HCT116 (cell line): ENCODE data around the gene RAD51AP1. TPM values are rescaled to one million over a fixed set of nuclear protein-coding genes. Genes with fewer than 3 reads are reported as not detected.

ENCODE experiments used
- ATAC-seq: fragments of 200-7000 bp; cut with Tn5 transposase; 2 replicates; pipeline ENCODE4 v1.9.1; 2020; ENCODE audit warnings: mild to moderate bottlenecking, moderate library complexity
- BruUV-seq: library from RNA; stranded (reverse); fragments of 400-500 nt; replicated peaks from 2 replicates; lab custom pipeline; 2021; lab: Mats Ljungman, UMichigan
- CTCF ChIA-PET: fragments of 300-600 bp; sonication (Branson Sonifier 250); formaldehyde crosslinking; loops from one replicate; lab custom pipeline; 2021; ENCODE audit warnings: antibody characterized with exemption; lab: Charles Lee
- POLR2A ChIA-PET: fragments of 300-600, 350-600 bp; sonication (Branson Sonifier 250); formaldehyde crosslinking; loops from one replicate; lab custom pipeline; 2021; ENCODE audit warnings: antibody characterized with exemption; lab: Charles Lee
- RAD21 ChIA-PET, 2 experiments: fragments of 300-600 bp; sonication (Branson Sonifier 250); formaldehyde crosslinking; loops; one replicate each; lab custom pipeline; 2023; ENCODE audit warnings: low total read pairs in 2 of 2; ENCODE audit not compliant: uncharacterized antibody in 2 of 2, unreplicated experiment in 2 of 2, low non-redundant PET in 1 of 2; lab: Charles Lee
- DNase-seq: peaks from one replicate; pipeline ENCODE4 v3.0.0-alpha.2; 2010; ENCODE audit warnings: low read depth, low spot score
- H2AFZ ChIP-seq: fragments of 200-600 bp; shearing (Covaris generic), sonication (generic); 2 replicates; pipeline ENCODE4 v1.6.1; 2017; ENCODE audit warnings: low read depth, mixed run types, mixed read lengths, antibody characterized with exemption, low read length; ENCODE audit not compliant: poor library complexity, severe bottlenecking
- H3K27ac ChIP-seq: 2 replicates; pipeline ENCODE4 v1.5.1; 2012; ENCODE audit warnings: low read depth, low read length
- H3K27me3 ChIP-seq: fragments of 200-600 bp; sonication (generic); 2 replicates; pipeline ENCODE4 v1.6.1; 2016; ENCODE audit warnings: mixed run types, low read length, mixed read lengths; ENCODE audit not compliant: insufficient read depth
- H3K36me3 ChIP-seq, 2 experiments: fragments of 200-500 bp in 1 of 2; fragments of 200-600 bp in 1 of 2; sonication (Bioruptor generic) in 1 of 2; sonication (generic) in 1 of 2; 2 replicates each; pipeline versions ENCODE4 v1.5.1 to v1.6.1; 2014 to 2016; ENCODE audit warnings: low read length in 2 of 2, inconsistent platforms in 1 of 2, mixed read lengths in 1 of 2, mixed run types in 1 of 2; ENCODE audit not compliant: insufficient read depth in 2 of 2, control insufficient read depth in 1 of 2
- H3K4me1 ChIP-seq, 2 experiments: fragments of 200-600 bp in 1 of 2; sonication (generic) in 1 of 2; 2 replicates each; pipeline versions ENCODE4 v1.5.1 to v1.6.1; 2012 to 2017; ENCODE audit warnings: low read length in 2 of 2, inconsistent platforms in 1 of 2, mild to moderate bottlenecking in 1 of 2, mixed read lengths in 1 of 2, mixed run types in 1 of 2, moderate library complexity in 1 of 2; ENCODE audit not compliant: insufficient read depth in 2 of 2, control insufficient read depth in 1 of 2
- H3K4me2 ChIP-seq: fragments of 200-600 bp; sonication (generic); 2 replicates; pipeline ENCODE4 v1.6.1; 2017; ENCODE audit warnings: mixed run types, low read length, mixed read lengths
- H3K4me3 ChIP-seq, 2 experiments: fragments of 200-600 bp in 1 of 2; sonication (generic) in 1 of 2; replicated peaks in 1 of 2; 2 replicates each; pipeline ENCODE4 v1.5.1; 2011 to 2016; ENCODE audit warnings: low read length in 2 of 2, control low read depth in 1 of 2, low read depth in 1 of 2, mild to moderate bottlenecking in 1 of 2, mixed read lengths in 1 of 2, mixed run types in 1 of 2
- H3K79me2 ChIP-seq: fragments of 200-600 bp; sonication (generic); 2 replicates; pipeline ENCODE4 v1.6.1; 2017; ENCODE audit warnings: mild to moderate bottlenecking, mixed run types, low read length, moderate library complexity, mixed read lengths; ENCODE audit not compliant: insufficient read depth
- H3K9ac ChIP-seq: fragments of 200-600 bp; sonication (generic); 2 replicates; pipeline ENCODE4 v1.6.1; 2016; ENCODE audit warnings: low read length, mixed read lengths
- H3K9me2 ChIP-seq: fragments of 200-600 bp; sonication (generic), shearing (Covaris generic); 2 replicates; pipeline ENCODE4 v1.6.1; 2017; ENCODE audit warnings: mixed run types, mild to moderate bottlenecking, moderate library complexity; ENCODE audit not compliant: insufficient read depth
- H3K9me3 ChIP-seq, 2 experiments: fragments of 200-500 bp in 1 of 2; fragments of 200-600 bp in 1 of 2; sonication (Bioruptor generic) in 1 of 2; sonication (generic) in 1 of 2; 2 replicates each; pipeline ENCODE4 v1.6.1; 2014 to 2017; ENCODE audit warnings: low read length in 2 of 2, mixed read lengths in 2 of 2, inconsistent platforms in 1 of 2, low read depth in 1 of 2, mild to moderate bottlenecking in 1 of 2, mixed run types in 1 of 2, moderate library complexity in 1 of 2; ENCODE audit not compliant: control insufficient read depth in 1 of 2, insufficient read depth in 1 of 2
- H4K20me1 ChIP-seq: fragments of 200-600 bp; sonication (generic), shearing (Covaris generic); 2 replicates; pipeline ENCODE4 v1.6.1; 2017; ENCODE audit warnings: mixed run types, mild to moderate bottlenecking, moderate library complexity; ENCODE audit not compliant: insufficient read depth
- CTCF ChIP-seq, 3 experiments: fragments of 200-600 bp in 1 of 3; sonication (generic) in 1 of 3; IDR thresholded peaks in 2 of 3; conservative IDR thresholded peaks in 1 of 3; 2 replicates each; pipeline ENCODE4 v1.5.1; 2012 to 2017; ENCODE audit warnings: low read depth in 2 of 3, low read length in 2 of 3, antibody characterized with exemption in 1 of 3, borderline replicate concordance in 1 of 3, control low read depth in 1 of 3, mild to moderate bottlenecking in 1 of 3, mixed read lengths in 1 of 3, mixed run types in 1 of 3, moderate library complexity in 1 of 3; ENCODE audit not compliant: insufficient read depth in 1 of 3
- FOSL1 ChIP-seq: IDR thresholded peaks from 2 replicates; pipeline ENCODE4 v1.6.1; 2012; ENCODE audit warnings: low read depth
- JUND ChIP-seq: IDR thresholded peaks from 2 replicates; pipeline ENCODE4 v1.6.1; 2012
- REST ChIP-seq: IDR thresholded peaks from 2 replicates; pipeline ENCODE4 v1.6.1; 2012; ENCODE audit warnings: low read depth
- ZFX ChIP-seq: fragments of 450-650 bp; IDR thresholded peaks from 2 replicates; pipeline ENCODE4 v1.6.1; 2017
- ZNF274 ChIP-seq: fragments of 200-500 bp; sonication (Bioruptor generic); IDR thresholded peaks from 2 replicates; pipeline ENCODE4 v1.6.1; 2014; ENCODE audit warnings: mild to moderate bottlenecking, low read depth, low read length, inconsistent platforms
- intact Hi-C: fragments of 100-400 bp; cut with micrococcal nuclease; formaldehyde crosslinking; loops from 2 replicates; pipeline ENCODE4 v1.10.0; 2022
- total RNA-seq: library from RNA; stranded (reverse); gene quantifications from one replicate; pipeline ENCODE4 v1.2.1, GENCODE V29; 2021; ENCODE audit not compliant: unreplicated experiment

The RAD51AP1 gene
- total RNA-seq, 1 experiment from 2014 or later, result 28.2 TPM

- H3K9ac ChIP-seq, result no peak overlapping the region
- peaks cover 12 to 24% of the 10 kb centered on the region in 2 experiments; a peak in 3 of 4 replicates for H3K36me3 ChIP-seq
- TF ChIP-seq ZFX (no peak), REST (no peak), FOSL1 (no peak), JUND (no peak), CTCF (IDR thresholded peaks at IDR 0.05 in 2 of 3, conservative IDR thresholded peaks at IDR 0.05 in 1 of 3; ENCODE audit: borderline replicate concordance in 1 of 3, insufficient read depth in 1 of 3, low read depth in 2 of 3, low read length in 2 of 3) (no peak), ZNF274 (no peak)
- TF ChIP-seq, all 23 proteins: peak for 0
- Histone ChIP-seq H3K4me2 (no peak overlapping the region), H3K27ac (no peak overlapping the region), H3K27me3 (no peaks in the 10 kb centered on the region), H3K9me3 (no peaks in the 10 kb centered on the region), H3K9me2 (no peaks in the 10 kb centered on the region), H4K20me1 (no peaks in the 10 kb centered on the region), H3K79me2 (peaks cover 13% of the 10 kb centered on the region), H3K4me3 (no peak overlapping the region), H3K4me1 (no peaks in the 10 kb centered on the region), H2AFZ (no peak overlapping the region)
- CTCF ChIA-PET, result no interaction called here
- DNase-seq (no peak), ATAC-seq (no peak)
- POLR2A ChIA-PET, result no interaction called here
- BruUV-seq, result no TSS peak
- RAD21 ChIA-PET, result no interaction called here
- intact Hi-C loops, result no loop called here
Measured at GRCh38 chr12:4552191-4552590, 13.5 kb downstream of the RAD51AP1 start.
